ENCODE measurements around the gene NDUFV3.

GRCh38 chr21:42942244-42942643 lies 49.1 kb downstream of the NDUFV3 start:
- TF ChIP-seq CTCF (IDR thresholded peaks at IDR 0.05) (no peak), POLR2A (IDR thresholded peaks at IDR 0.05) (no peak)
